ENCODE data around the gene MS4A10.

GRCh38 chr11:60743058-60743457 is 42.1 kb upstream of the MS4A10 start:
- TF ChIP-seq, protein P1, sequence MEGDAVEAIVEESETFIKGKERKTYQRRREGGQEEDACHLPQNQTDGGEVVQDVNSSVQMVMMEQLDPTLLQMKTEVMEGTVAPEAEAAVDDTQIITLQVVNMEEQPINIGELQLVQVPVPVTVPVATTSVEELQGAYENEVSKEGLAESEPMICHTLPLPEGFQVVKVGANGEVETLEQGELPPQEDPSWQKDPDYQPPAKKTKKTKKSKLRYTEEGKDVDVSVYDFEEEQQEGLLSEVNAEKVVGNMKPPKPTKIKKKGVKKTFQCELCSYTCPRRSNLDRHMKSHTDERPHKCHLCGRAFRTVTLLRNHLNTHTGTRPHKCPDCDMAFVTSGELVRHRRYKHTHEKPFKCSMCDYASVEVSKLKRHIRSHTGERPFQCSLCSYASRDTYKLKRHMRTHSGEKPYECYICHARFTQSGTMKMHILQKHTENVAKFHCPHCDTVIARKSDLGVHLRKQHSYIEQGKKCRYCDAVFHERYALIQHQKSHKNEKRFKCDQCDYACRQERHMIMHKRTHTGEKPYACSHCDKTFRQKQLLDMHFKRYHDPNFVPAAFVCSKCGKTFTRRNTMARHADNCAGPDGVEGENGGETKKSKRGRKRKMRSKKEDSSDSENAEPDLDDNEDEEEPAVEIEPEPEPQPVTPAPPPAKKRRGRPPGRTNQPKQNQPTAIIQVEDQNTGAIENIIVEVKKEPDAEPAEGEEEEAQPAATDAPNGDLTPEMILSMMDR (optimal IDR thresholded peaks at IDR 0.05 in 1 of 3, IDR thresholded peaks at IDR 0.05 in 1 of 3, conservative IDR thresholded peaks at IDR 0.05 in 1 of 3; ENCODE audit: extremely low read depth in 1 of 3, insufficient read depth in 2 of 3, low read length in 3 of 3): no peak
- TF ChIP-seq EZH2 (IDR thresholded peaks at IDR 0.05; ENCODE audit: low read length): no peak
